HCT116 (cell line): ENCODE results near the gene SGK1. TPM values are rescaled to one million over a fixed set of nuclear protein-coding genes. Genes with fewer than 3 reads are reported as not detected.

ENCODE experiments used
- ATAC-seq: fragments of 200-7000 bp; cut with Tn5 transposase; 2 replicates; pipeline ENCODE4 v1.9.1; 2020; ENCODE audit warnings: mild to moderate bottlenecking, moderate library complexity
- BruUV-seq: library from RNA; stranded (reverse); fragments of 400-500 nt; replicated peaks from 2 replicates; lab custom pipeline; 2021; lab: Mats Ljungman, UMichigan
- CTCF ChIA-PET: fragments of 300-600 bp; sonication (Branson Sonifier 250); formaldehyde crosslinking; loops from one replicate; lab custom pipeline; 2021; ENCODE audit warnings: antibody characterized with exemption; lab: Charles Lee
- POLR2A ChIA-PET: fragments of 300-600, 350-600 bp; sonication (Branson Sonifier 250); formaldehyde crosslinking; loops from one replicate; lab custom pipeline; 2021; ENCODE audit warnings: antibody characterized with exemption; lab: Charles Lee
- RAD21 ChIA-PET, 2 experiments: fragments of 300-600 bp; sonication (Branson Sonifier 250); formaldehyde crosslinking; loops; one replicate each; lab custom pipeline; 2023; ENCODE audit warnings: low total read pairs in 2 of 2; ENCODE audit not compliant: uncharacterized antibody in 2 of 2, unreplicated experiment in 2 of 2, low non-redundant PET in 1 of 2; lab: Charles Lee
- DNase-seq: peaks from one replicate; pipeline ENCODE4 v3.0.0-alpha.2; 2010; ENCODE audit warnings: low read depth, low spot score
- H2AFZ ChIP-seq: fragments of 200-600 bp; shearing (Covaris generic), sonication (generic); 2 replicates; pipeline ENCODE4 v1.6.1; 2017; ENCODE audit warnings: low read depth, mixed run types, mixed read lengths, antibody characterized with exemption, low read length; ENCODE audit not compliant: poor library complexity, severe bottlenecking
- H3K27ac ChIP-seq: 2 replicates; pipeline ENCODE4 v1.5.1; 2012; ENCODE audit warnings: low read depth, low read length
- H3K27me3 ChIP-seq: fragments of 200-600 bp; sonication (generic); 2 replicates; pipeline ENCODE4 v1.6.1; 2016; ENCODE audit warnings: mixed run types, low read length, mixed read lengths; ENCODE audit not compliant: insufficient read depth
- H3K36me3 ChIP-seq, 2 experiments: fragments of 200-500 bp in 1 of 2; fragments of 200-600 bp in 1 of 2; sonication (Bioruptor generic) in 1 of 2; sonication (generic) in 1 of 2; 2 replicates each; pipeline versions ENCODE4 v1.5.1 to v1.6.1; 2014 to 2016; ENCODE audit warnings: low read length in 2 of 2, inconsistent platforms in 1 of 2, mixed read lengths in 1 of 2, mixed run types in 1 of 2; ENCODE audit not compliant: insufficient read depth in 2 of 2, control insufficient read depth in 1 of 2
- H3K4me1 ChIP-seq, 2 experiments: fragments of 200-600 bp in 1 of 2; sonication (generic) in 1 of 2; 2 replicates each; pipeline versions ENCODE4 v1.5.1 to v1.6.1; 2012 to 2017; ENCODE audit warnings: low read length in 2 of 2, inconsistent platforms in 1 of 2, mild to moderate bottlenecking in 1 of 2, mixed read lengths in 1 of 2, mixed run types in 1 of 2, moderate library complexity in 1 of 2; ENCODE audit not compliant: insufficient read depth in 2 of 2, control insufficient read depth in 1 of 2
- H3K4me2 ChIP-seq: fragments of 200-600 bp; sonication (generic); 2 replicates; pipeline ENCODE4 v1.6.1; 2017; ENCODE audit warnings: mixed run types, low read length, mixed read lengths
- H3K4me3 ChIP-seq, 2 experiments: fragments of 200-600 bp in 1 of 2; sonication (generic) in 1 of 2; replicated peaks in 1 of 2; 2 replicates each; pipeline ENCODE4 v1.5.1; 2011 to 2016; ENCODE audit warnings: low read length in 2 of 2, control low read depth in 1 of 2, low read depth in 1 of 2, mild to moderate bottlenecking in 1 of 2, mixed read lengths in 1 of 2, mixed run types in 1 of 2
- H3K79me2 ChIP-seq: fragments of 200-600 bp; sonication (generic); 2 replicates; pipeline ENCODE4 v1.6.1; 2017; ENCODE audit warnings: mild to moderate bottlenecking, mixed run types, low read length, moderate library complexity, mixed read lengths; ENCODE audit not compliant: insufficient read depth
- H3K9ac ChIP-seq: fragments of 200-600 bp; sonication (generic); 2 replicates; pipeline ENCODE4 v1.6.1; 2016; ENCODE audit warnings: low read length, mixed read lengths
- H3K9me2 ChIP-seq: fragments of 200-600 bp; sonication (generic), shearing (Covaris generic); 2 replicates; pipeline ENCODE4 v1.6.1; 2017; ENCODE audit warnings: mixed run types, mild to moderate bottlenecking, moderate library complexity; ENCODE audit not compliant: insufficient read depth
- H3K9me3 ChIP-seq, 2 experiments: fragments of 200-500 bp in 1 of 2; fragments of 200-600 bp in 1 of 2; sonication (Bioruptor generic) in 1 of 2; sonication (generic) in 1 of 2; 2 replicates each; pipeline ENCODE4 v1.6.1; 2014 to 2017; ENCODE audit warnings: low read length in 2 of 2, mixed read lengths in 2 of 2, inconsistent platforms in 1 of 2, low read depth in 1 of 2, mild to moderate bottlenecking in 1 of 2, mixed run types in 1 of 2, moderate library complexity in 1 of 2; ENCODE audit not compliant: control insufficient read depth in 1 of 2, insufficient read depth in 1 of 2
- H4K20me1 ChIP-seq: fragments of 200-600 bp; sonication (generic), shearing (Covaris generic); 2 replicates; pipeline ENCODE4 v1.6.1; 2017; ENCODE audit warnings: mixed run types, mild to moderate bottlenecking, moderate library complexity; ENCODE audit not compliant: insufficient read depth
- CBX3 ChIP-seq: IDR thresholded peaks from 2 replicates; pipeline ENCODE4 v1.6.1; 2012; ENCODE audit warnings: low read depth
- CEBPB ChIP-seq: IDR thresholded peaks from 2 replicates; pipeline ENCODE4 v1.6.1; 2012; ENCODE audit warnings: low read depth
- CTCF ChIP-seq, 3 experiments: fragments of 200-600 bp in 1 of 3; sonication (generic) in 1 of 3; IDR thresholded peaks in 2 of 3; conservative IDR thresholded peaks in 1 of 3; 2 replicates each; pipeline ENCODE4 v1.5.1; 2012 to 2017; ENCODE audit warnings: low read depth in 2 of 3, low read length in 2 of 3, antibody characterized with exemption in 1 of 3, borderline replicate concordance in 1 of 3, control low read depth in 1 of 3, mild to moderate bottlenecking in 1 of 3, mixed read lengths in 1 of 3, mixed run types in 1 of 3, moderate library complexity in 1 of 3; ENCODE audit not compliant: insufficient read depth in 1 of 3
- EGR1 ChIP-seq: IDR thresholded peaks from 2 replicates; pipeline ENCODE4 v1.6.1; 2012; ENCODE audit warnings: low read depth
- ELF1 ChIP-seq: IDR thresholded peaks from 2 replicates; pipeline ENCODE4 v1.6.1; 2012; ENCODE audit warnings: low read depth, borderline replicate concordance
- EZH2 ChIP-seq: fragments of 200-600 bp; sonication (generic); IDR thresholded peaks from 2 replicates; pipeline ENCODE4 v1.6.1; 2017; ENCODE audit warnings: antibody characterized with exemption, mixed run types
- EZH2phosphoT487 ChIP-seq: fragments of 200-600 bp; IDR thresholded peaks from 2 replicates; pipeline ENCODE4 v1.6.1; 2018; ENCODE audit warnings: antibody characterized with exemption, borderline replicate concordance
- FOSL1 ChIP-seq: IDR thresholded peaks from 2 replicates; pipeline ENCODE4 v1.6.1; 2012; ENCODE audit warnings: low read depth
- JUND ChIP-seq: IDR thresholded peaks from 2 replicates; pipeline ENCODE4 v1.6.1; 2012
- POLR2A ChIP-seq: IDR thresholded peaks from 2 replicates; pipeline ENCODE4 v1.7.0; 2011; ENCODE audit warnings: borderline replicate concordance; ENCODE audit not compliant: insufficient read depth, insufficient read length; ENCODE audit errors: extremely low read depth
- POLR2AphosphoS5 ChIP-seq: IDR thresholded peaks from 2 replicates; pipeline ENCODE4 v1.6.1; 2011; ENCODE audit warnings: mild to moderate bottlenecking, low read depth, low read length, moderate library complexity
- SIN3A ChIP-seq: IDR thresholded peaks from 2 replicates; pipeline ENCODE4 v1.6.1; 2012; ENCODE audit warnings: low read depth
- SP1 ChIP-seq: IDR thresholded peaks from 2 replicates; pipeline ENCODE4 v1.6.1; 2012; ENCODE audit warnings: low read depth
- SRF ChIP-seq: IDR thresholded peaks from 2 replicates; pipeline ENCODE4 v1.6.1; 2012; ENCODE audit warnings: low read depth
- TCF7L2 ChIP-seq: IDR thresholded peaks from 2 replicates; pipeline ENCODE4 v1.7.0; 2011; ENCODE audit warnings: borderline replicate concordance, inconsistent platforms; ENCODE audit not compliant: insufficient read depth, insufficient read length; ENCODE audit errors: extremely low read depth
- YY1 ChIP-seq: IDR thresholded peaks from 2 replicates; pipeline ENCODE4 v1.6.1; 2011; ENCODE audit warnings: low read length, low read depth, moderate library complexity, mild to moderate bottlenecking; ENCODE audit not compliant: insufficient replicate concordance; ENCODE audit errors: extremely low read depth
- ZNF274 ChIP-seq: fragments of 200-500 bp; sonication (Bioruptor generic); IDR thresholded peaks from 2 replicates; pipeline ENCODE4 v1.6.1; 2014; ENCODE audit warnings: mild to moderate bottlenecking, low read depth, low read length, inconsistent platforms
- intact Hi-C: fragments of 100-400 bp; cut with micrococcal nuclease; formaldehyde crosslinking; loops from 2 replicates; pipeline ENCODE4 v1.10.0; 2022
- total RNA-seq: library from RNA; stranded (reverse); gene quantifications from one replicate; pipeline ENCODE4 v1.2.1, GENCODE V29; 2021; ENCODE audit not compliant: unreplicated experiment

The SGK1 gene
- total RNA-seq, 1 experiment from 2014 or later, result 4.5 TPM

- Histone ChIP-seq H3K4me2 (no peak overlapping the region), H3K27ac (no peak overlapping the region), H3K4me1 (peaks cover 8 to 11% of the 10 kb centered on the region in 2 experiments), H3K36me3 (peaks cover 0 to 5% of the 10 kb centered on the region in 2 experiments; a peak in 1 of 4 replicates), H3K9me2 (no peaks in the 10 kb centered on the region), H3K9me3 (no peaks in the 10 kb centered on the region), H3K9ac (no peak overlapping the region), H4K20me1 (no peaks in the 10 kb centered on the region), H3K27me3 (no peaks in the 10 kb centered on the region), H3K4me3 (no peak overlapping the region), H2AFZ (no peak overlapping the region), H3K79me2 (no peaks in the 10 kb centered on the region)
- ChIA-PET POLR2A (no interaction called here), RAD21 (no interaction called here), CTCF (no interaction called here)
- no TSS peak for BruUV-seq
- TF ChIP-seq SIN3A (no peak), CEBPB (no peak), SRF (no peak), EGR1 (no peak), CBX3 (no peak), YY1 (no peak)
- DNase-seq, result no peak
- intact Hi-C loops, result loop anchor here (5.0 to 10.0 kb wide), 2 partner anchors 362 to 1009 kb away; partner anchors contain the start of gene MYB
- no peak for ATAC-seq
These were observed 145.1 kb downstream of the SGK1 start for GRCh38 chr6:134172706-134173365.

- no peaks in the 10 kb centered on the region for H3K9me3 ChIP-seq
- POLR2A ChIA-PET, result no interaction called here
- peaks cover 0 to 5% of the 10 kb centered on the region in 2 experiments; a peak in 1 of 4 replicates for H3K36me3 ChIP-seq
- peaks cover 8 to 9% of the 10 kb centered on the region in 2 experiments for H3K4me1 ChIP-seq
- RAD21 ChIA-PET, result no interaction called here
- no peaks in the 10 kb centered on the region for H3K27me3 ChIP-seq
- CTCF ChIA-PET, result no interaction called here
- H2AFZ ChIP-seq, result no peak overlapping the region
- H3K9ac ChIP-seq, result no peak overlapping the region
- no peak overlapping the region for H3K4me3 ChIP-seq
- DNase-seq (no peak), ATAC-seq (no peak)
- BruUV-seq, result no TSS peak
- no peaks in the 10 kb centered on the region for H3K9me2 ChIP-seq
- intact Hi-C loops, result loop anchor here (5.0 to 10.0 kb wide), 2 partner anchors 363 to 1010 kb away; partner anchors contain the start of gene MYB
- H4K20me1 ChIP-seq, result no peaks in the 10 kb centered on the region
- H3K27ac ChIP-seq, result no peak overlapping the region
- TF ChIP-seq SP1, result no peak
- TF ChIP-seq EGR1, result no peak
- TF ChIP-seq CTCF (IDR thresholded peaks at IDR 0.05 in 2 of 3, conservative IDR thresholded peaks at IDR 0.05 in 1 of 3; ENCODE audit: borderline replicate concordance in 1 of 3, insufficient read depth in 1 of 3, low read depth in 2 of 3, low read length in 2 of 3), result no peak
- no peak for TF ChIP-seq POLR2A
- no peak for TF ChIP-seq FOSL1
- no peak for TF ChIP-seq CBX3
- TF ChIP-seq EZH2, result no peak
- TF ChIP-seq POLR2AphosphoS5, result no peak
- no peak for TF ChIP-seq JUND
- TF ChIP-seq EZH2phosphoT487, result no peak
- no peak for TF ChIP-seq ZNF274
- TF ChIP-seq SIN3A, result no peak
- no peak for TF ChIP-seq SRF
- no peak for TF ChIP-seq TCF7L2
- no peak for TF ChIP-seq ELF1
- H3K4me2 ChIP-seq, result no peak overlapping the region
- H3K79me2 ChIP-seq, result no peaks in the 10 kb centered on the region
These were observed 145.7 kb downstream of the SGK1 start for GRCh38 chr6:134172020-134172705.
